ENCODE data around the gene OR6C65. TPM values are rescaled to one million over a fixed set of nuclear protein-coding genes. Genes with fewer than 3 reads are reported as not detected.
"Not testable (repeated sequence)": the region's sequence is repeated elsewhere in the genome, so short reads cannot be mapped to it uniquely, and the experiment has no call there.

Gene OR6C65
- polyA plus RNA-seq (2012; ENCODE audit: insufficient read depth, insufficient read length) = not detected

DNA sequence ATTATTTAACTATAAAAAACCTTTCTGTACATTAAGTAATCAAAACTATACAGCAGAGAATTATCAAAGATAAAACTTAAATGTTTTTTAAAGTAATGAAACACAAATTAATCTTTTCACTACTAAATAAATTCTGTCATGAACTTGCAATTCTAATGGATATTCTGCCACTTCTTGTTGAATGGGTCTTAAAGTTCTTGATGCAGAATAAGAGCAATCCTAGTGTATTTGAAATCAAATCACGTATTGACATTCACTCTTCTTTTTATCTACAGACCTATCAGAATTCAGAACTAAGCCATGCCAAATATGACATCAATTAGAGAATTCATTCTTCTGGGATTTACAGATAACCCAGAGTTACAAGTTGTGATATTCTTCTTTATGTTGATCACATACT, at the start of gene OR6C65:
OR6C65 (plus strand) TSS at position 301 of the 400 bp plus-strand sequence; CDS start at position 301, 0 bp downstream.
- DNase-seq (ENCODE audit: low read depth, low spot score) = no peak
- H3K4me3 ChIP-seq (ENCODE audit: low read length) = no peak within 1 kb of the TSS

DNA sequence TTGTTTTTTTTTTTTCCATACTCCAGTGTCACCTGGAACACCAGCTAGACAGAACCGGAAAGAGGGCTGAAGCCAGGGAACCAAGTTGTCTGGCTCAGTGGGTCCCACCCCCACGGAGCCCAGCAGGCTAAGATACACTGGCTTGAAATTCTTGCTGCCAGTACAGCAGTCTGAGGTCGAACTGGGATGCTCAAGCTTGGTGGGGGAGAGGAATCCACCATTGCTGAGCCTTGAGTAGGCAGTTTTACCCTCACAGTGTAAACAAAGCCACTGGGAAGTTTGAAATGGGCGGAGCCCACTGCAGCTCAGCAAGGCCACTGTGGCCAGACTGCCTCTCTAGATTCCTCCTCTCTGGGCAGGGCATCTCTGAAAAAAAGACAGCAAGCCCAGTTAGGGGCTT, 45.0 kb upstream of the OR6C65 start:
- DNase-seq (ENCODE audit: low read depth, low spot score); H3K4me3 ChIP-seq (ENCODE audit: low read length): not testable (repeated sequence)

DNA sequence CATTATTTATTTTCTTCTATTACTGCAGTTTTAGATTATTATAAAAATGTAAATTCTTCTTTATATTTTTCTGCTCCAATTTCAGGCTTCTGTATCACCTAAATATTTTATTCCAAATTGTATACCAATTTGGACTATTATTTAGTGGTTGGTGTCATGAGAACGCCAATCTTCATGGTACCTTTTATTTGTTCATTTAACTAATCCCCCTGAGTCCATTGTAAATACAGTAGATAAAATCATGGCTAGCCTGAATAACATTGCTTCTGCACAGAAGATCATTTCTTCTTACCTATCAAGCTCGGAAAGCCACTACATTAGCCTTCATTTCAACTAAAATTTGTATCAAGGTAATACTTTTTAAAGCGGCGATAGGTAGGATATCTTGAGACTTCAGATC, 37.7 kb upstream of the OR6C65 start, which contains the start of gene OR6C75:
OR6C75 (plus strand) TSS at position 301 of the 400 bp plus-strand sequence. CDS start 2,136 bp downstream, outside the sequence.
- no peak for DNase-seq (ENCODE audit: low read depth, low spot score)

DNA sequence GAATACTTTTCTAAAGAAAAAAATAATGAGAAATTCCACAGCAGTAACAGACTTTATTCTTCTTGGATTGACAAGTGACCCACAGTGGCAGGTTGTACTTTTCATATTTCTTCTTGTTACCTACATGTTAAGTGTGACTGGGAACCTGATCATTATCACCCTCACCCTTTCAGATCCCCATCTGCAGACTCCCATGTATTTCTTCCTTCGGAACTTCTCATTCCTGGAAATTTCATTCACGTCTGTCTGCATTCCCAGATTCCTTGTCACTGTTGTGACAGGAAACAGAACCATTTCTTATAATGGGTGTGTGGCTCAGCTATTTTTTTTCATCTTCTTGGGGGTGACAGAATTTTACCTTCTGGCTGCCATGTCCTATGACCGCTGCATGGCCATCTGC, 35.2 kb upstream of the OR6C65 start:
- no peak for DNase-seq (ENCODE audit: low read depth, low spot score)
- H3K4me3 ChIP-seq (ENCODE audit: low read length) = no peak overlapping the region

More for the DNA sequence above, 37.7 kb upstream of the OR6C65 start, which contains the start of gene OR6C75:
- H3K4me3 ChIP-seq (ENCODE audit: low read length) = no peak within 1 kb of the TSS

DNA sequence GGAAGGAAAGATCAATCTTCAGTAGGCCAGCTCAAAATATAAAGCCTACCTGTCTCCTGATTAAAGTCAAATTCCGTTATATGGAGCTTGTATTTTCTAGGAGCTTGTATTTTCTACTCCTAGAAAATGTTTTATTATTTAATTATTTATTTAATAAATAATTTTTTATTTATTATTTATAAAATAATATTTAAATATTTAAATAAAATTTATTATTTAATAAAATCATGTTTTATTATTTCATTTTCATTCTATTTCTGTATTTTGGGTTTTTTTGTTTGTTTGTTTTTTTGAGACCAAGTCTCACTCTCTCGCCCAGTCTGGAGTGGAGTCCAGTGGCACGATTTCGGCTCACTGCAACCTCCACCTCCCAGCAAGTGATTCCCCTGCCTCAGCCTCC, 27.8 kb upstream of the OR6C65 start:
- no peak overlapping the region for H3K4me3 ChIP-seq (ENCODE audit: low read length)
- no peak for DNase-seq (ENCODE audit: low read depth, low spot score)

DNA sequence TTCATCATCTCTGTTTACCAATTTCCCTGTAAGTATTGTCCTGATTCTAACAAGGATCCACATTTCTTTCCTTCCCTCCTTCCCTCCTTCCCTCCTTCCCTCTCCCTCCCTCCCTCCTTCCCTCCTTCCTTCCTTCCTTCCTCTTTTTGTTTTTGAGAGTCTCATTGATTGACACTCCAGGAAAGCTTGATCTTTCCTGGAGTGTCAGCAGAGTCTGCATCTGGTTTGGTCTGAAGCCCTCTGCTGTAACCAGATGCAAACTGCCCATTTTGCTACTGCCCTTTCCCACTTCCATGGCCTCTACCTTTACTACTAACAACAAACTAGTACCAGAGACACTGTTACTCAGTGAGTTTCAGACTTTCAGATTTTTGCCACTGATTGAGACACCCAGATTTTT, 14.4 kb upstream of the OR6C65 start:
- H3K4me3 ChIP-seq (ENCODE audit: low read length) = no peak overlapping the region
- no peak for DNase-seq (ENCODE audit: low read depth, low spot score)

DNA sequence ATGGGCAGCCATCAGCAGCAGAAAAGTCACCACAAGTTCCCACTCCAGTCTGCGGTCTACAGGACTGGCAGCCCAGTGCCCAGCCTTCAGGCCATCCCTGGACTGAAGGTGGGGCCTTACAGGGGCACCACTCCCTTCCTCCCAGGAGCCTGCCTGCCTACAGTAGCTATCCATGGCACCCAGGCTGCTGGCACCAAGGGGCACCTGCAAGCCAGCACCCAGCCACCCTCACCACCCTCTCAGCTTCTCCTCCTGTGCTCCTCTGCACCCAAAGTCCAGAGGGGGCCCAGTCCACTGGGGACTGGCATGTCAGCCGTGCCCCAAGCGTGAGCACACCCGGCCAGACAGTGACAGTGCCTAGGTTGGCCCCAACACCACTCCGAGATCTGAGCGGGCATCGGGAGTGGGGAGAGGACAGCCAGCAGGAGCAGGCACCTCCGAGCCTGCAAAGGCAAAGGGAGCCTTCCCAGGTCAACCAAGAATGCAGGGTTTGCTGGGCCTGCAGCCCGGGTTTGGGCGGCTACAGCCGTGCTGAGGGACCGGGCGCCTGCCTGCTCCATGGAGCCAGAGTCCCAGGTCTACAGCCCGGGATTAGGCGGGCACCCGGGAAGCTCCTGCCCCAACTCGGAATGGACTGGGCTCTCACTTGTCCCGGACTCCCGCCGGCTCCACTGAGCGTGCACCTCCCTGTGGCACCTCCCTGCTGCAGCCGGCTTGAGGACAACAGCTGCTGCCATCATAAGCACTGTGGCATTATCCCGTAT, 8.1 kb upstream of the OR6C65 start:
- no peak overlapping the region for H3K4me3 ChIP-seq (ENCODE audit: low read length)
- DNase-seq (ENCODE audit: low read depth, low spot score) = no peak

DNA sequence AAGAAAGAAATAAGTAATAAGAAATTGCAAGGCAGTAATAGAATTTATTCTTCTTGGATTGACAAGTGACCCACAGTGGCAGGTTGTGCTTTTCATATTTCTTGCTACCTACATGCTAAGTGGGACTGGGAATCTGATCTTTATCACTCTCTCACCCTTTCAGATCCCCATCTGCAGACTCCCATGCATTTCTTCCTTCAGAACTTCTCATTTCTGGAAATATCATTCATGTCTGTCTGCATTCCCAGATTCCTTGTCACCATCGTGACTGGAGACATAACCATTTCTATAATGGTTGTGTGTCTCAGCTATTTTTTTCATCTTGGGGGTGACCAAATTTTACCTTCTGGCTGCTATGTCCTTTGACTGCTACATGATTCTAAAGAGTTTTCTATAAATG, 4.0 kb upstream of the OR6C65 start:
- H3K4me3 ChIP-seq (ENCODE audit: low read length) = no peak overlapping the region
- no peak for DNase-seq (ENCODE audit: low read depth, low spot score)

DNA sequence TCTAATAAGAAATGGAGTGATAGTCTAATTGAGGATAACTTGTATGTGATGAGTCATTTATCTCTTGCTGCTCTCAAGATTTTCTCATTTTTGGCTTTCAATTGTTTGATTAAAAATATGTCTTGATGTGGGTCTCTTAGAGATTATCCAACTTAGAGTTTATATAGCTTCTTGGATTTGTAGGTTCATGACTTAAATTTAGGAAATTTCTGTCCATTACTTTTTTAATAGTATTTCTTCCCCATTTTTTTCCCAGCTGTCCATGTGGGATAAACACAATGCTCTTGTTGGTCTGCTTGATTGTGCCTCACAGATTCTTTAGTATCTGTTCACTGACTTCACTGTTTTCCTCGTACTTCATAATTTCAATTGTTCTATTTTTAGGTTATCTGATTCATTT, 7.5 kb downstream of the OR6C65 start:
- DNase-seq (ENCODE audit: low read depth, low spot score) = no peak
- H3K4me3 ChIP-seq (ENCODE audit: low read length) = no peak overlapping the region

DNA sequence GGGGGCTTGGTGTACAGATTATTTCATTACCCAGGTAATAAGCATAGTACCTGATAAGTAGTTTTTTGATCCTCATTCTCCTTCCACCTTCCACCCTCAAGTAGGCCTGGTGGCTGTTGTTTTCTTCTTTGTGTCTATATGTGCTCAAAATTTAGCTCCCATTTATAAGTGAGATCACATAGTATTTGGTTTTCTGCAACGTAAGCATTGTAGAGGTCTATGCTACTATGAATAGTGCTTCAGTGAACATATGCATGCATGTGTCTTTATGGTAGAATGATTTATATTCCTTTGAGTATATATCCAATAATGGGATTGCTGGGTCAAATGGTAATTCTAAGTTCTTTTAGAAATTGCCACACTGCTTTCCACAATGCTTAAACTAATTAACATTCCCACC, 8.8 kb downstream of the OR6C65 start:
- not testable (repeated sequence) for DNase-seq (ENCODE audit: low read depth, low spot score); H3K4me3 ChIP-seq (ENCODE audit: low read length)

DNA sequence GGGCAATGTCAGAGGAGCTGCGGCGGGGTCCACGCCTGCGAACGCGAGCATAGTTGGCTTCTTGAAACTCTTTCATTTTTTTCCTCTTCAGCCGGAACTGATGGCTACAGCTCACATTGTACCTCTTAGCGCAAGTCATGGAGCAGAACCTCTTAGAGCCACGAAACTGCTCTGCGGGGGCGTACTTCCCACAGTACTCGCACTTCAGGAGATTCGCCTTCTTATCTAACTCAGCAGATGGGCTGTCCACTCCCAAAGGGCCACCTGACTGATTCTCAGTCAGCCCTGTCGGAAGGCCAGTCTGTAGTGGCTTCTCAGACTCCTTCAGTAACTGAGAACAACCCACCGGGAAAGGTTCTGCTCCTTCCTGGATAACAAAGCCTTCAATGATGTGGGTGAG, 11.8 kb downstream of the OR6C65 start:
- not testable (repeated sequence) for H3K4me3 ChIP-seq (ENCODE audit: low read length); DNase-seq (ENCODE audit: low read depth, low spot score)

DNA sequence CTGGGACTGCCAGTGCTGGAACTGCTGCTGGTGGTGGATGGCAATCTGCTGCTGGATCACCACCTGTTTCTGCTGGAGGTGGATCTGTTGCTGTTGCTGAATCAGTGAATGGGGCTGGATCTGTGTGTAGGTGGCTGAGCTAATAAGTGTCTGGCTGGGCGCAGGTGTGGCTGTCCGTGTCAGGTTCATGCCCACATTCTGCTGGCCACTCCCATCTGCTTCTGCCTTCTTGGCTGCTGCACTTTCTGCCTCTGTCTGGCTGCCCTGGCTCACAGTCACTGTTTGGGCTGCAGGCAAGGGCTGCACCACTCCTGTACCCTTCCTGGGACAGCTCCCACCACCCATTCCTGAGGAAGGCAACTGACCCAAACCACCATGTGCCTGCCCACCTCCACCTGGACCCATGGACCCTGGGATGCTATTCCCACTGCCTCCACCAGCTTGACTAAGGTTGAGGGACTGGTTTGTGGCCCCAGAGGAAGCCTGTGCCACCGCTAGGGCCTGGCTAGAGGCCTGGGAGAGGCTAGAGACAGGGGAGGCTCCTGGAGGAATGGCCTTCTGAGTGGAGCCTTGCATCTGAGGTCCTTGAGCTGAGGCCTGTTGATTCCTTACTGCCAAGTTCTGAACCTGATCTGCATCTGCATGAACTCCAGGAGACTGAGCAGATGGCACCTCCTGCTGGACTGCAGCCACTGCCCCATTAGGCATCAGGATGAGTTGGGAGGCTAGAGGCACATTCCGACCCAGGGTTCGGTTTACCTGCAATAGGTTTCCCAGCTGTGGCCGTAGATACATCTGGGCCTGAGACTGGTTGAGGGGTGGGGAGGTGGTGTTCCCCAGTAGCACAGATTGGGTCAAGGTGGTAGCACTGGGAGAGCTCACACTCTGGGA, 13.4 kb downstream of the OR6C65 start:
- not testable (repeated sequence) for H3K4me3 ChIP-seq (ENCODE audit: low read length)

DNA sequence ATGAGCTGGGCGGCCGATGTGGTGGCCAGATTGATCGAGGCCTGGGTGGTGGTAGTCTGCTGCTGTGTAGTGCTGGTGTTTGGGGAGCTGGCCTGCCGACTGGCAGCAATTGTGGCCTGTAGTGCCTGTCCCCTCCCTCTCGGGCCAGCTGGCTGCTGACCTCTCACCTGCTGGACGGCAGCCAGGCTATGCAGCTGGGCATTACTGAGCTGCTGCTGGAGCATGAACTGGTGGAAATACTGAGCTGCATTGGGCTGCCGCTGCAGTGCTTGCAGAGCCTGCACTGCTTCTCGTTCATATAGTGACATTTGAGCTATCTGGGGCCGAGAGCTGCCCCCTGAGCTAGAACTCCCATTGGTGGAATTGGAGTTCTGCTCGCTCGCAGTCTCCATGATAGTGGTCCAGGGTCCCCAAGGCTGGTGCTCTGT, 14.1 kb downstream of the OR6C65 start:
- not testable (repeated sequence) for H3K4me3 ChIP-seq (ENCODE audit: low read length); DNase-seq (ENCODE audit: low read depth, low spot score)

More for the DNA sequence above, 13.4 kb downstream of the OR6C65 start:
- not testable (repeated sequence) for DNase-seq (ENCODE audit: low read depth, low spot score)

DNA sequence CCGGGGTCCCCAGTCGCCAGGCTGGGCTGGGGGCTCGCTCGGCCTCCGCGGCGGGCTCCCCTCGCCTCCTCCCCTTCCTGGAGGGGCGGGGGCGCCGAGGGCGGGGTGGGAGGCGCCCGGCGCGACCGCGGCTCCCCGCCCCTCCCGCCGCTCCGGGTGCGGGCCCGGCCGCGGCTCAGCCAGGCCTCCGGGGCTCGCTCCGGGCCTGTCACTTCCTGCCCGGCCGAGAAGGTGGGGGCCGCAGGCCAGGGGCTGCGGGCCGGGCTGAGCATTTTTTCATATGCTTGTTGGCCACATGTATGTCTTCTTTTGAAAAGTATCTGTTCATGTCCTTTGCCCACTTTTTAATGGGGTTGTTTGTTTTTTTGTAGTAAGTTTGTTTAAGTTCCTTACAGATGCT, 14.6 kb downstream of the OR6C65 start:
- DNase-seq (ENCODE audit: low read depth, low spot score); H3K4me3 ChIP-seq (ENCODE audit: low read length): not testable (repeated sequence)

DNA sequence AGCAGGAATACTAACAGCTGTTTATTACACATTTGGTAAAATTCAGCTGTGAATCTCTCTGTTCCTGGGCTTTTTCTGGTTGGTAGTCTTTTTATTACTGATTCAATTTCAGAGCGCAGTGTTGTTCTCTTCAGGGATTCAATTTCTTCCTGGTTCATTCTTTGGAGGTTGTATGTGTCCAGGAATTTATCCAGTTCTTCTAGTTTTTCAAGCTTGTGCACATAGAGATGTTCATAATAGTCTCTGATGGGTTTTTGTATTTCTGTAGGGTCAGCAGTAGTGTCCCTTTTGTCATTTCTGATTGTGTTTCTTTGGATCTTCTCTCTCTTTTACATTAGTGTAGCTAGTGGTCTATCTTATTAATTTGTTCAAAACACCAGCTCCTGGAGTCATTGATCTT, 16.6 kb downstream of the OR6C65 start:
- DNase-seq (ENCODE audit: low read depth, low spot score) = no peak
- H3K4me3 ChIP-seq (ENCODE audit: low read length) = no peak overlapping the region

DNA sequence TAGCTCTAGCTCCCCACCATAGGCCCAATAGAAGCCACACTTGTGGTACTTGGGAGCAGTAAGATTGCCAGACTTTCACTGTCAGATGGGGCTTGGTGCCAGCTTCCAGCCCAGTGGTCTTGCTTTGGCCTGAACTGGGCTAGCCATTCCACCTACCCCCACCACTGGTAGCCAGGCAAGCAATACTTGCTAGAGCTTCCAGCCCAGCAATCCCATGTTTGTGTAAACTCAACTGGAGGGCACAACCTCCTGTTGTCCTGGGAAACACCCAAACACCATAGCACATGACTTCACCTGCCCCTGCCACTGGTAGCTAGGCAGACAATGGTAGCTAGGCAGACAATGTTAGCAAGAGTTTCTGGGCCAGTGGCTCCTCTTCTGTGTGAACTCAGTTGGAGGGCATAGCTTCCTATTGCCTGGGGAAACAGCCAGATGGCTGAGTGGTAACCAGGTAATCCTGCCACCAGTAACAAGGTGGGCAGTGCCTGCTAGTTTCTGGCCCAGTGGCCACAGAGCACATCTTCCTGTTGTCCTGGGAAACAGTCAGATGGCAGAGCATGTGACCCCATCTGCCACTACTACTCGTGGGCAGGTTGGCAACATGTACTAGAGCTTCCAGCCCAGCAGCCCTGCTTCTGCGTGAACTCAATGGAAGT, 20.1 kb downstream of the OR6C65 start:
- DNase-seq (ENCODE audit: low read depth, low spot score) = no peak
- H3K4me3 ChIP-seq (ENCODE audit: low read length) = no peak overlapping the region

DNA sequence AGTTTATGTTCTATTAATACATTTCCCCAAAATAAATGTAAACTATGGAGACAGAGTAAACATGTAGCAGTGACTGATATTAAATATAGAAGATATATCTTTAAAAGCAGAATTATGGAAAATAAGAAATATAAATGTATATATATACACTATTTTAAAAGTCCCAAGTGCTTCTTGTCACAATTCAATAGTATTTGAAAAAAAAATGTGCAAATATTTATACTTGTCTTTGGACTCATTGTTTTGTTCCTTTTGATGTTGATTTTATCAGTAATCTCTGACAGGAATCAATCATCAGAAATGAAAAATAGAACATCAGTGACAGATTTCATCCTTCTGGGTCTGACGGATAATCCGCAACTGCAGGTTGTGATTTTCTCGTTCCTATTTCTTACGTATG, 25.6 kb downstream of the OR6C65 start, which contains the start of gene OR6C76:
OR6C76 (plus strand) TSS at position 301 of the 400 bp plus-strand sequence; CDS start at position 301, 0 bp downstream.
- H3K4me3 ChIP-seq (ENCODE audit: low read length) = no peak within 1 kb of the TSS
- no peak for DNase-seq (ENCODE audit: low read depth, low spot score)

DNA sequence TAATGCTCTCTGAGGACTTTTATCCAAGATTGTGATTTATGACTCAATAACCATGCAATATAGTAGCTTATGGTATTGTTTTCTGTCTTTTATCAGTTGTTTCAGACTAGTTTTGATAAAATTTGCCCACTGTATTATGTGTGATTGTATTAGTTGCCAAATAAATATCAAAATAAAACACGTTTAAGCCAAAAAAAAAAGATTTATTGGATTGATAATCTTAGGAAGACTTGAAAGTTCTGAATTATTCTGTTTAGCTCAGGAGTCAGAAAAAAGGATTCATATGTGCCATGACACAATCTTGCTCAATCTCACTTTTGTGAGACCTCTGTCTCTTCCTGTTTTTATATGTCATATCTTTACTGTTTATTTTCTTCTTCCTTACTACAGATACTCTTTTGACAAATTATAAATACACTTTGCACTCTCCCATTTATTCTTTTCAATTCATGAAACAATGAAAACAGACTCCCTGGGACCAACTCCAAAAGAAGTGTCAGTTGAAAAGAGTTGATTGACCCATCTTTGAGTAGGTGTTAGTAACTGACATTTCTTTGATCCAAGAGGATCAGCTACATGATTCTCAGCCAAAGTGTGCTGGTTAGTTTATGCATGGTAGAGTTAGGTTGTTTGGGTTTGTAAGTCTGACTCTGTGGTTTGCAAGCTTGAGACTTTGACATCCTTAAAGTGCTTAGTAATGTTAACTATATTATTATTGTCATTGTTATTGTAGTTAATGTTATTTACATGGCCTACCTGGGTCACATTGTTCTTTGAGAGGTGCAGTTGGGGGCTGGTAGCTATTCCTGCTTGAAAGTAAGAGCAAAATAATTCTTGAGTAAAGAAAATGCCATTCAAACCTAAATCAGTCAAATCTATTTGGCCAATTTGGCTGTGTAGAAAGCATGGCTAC, 28.3 kb downstream of the OR6C65 start:
- DNase-seq (ENCODE audit: low read depth, low spot score) = no peak
- no peak overlapping the region for H3K4me3 ChIP-seq (ENCODE audit: low read length)

Measured in Jurkat, Clone E6-1 (cell line).